Left lung (tissue), 10 donors: Measurements from ENCODE around the gene ESPN. TPM values are rescaled to one million over a fixed set of nuclear protein-coding genes. Genes with fewer than 3 reads are reported as not detected.
A peak's percentile ranks its signal among the peaks of the same experiment; 100 is the strongest.
"Not testable (repeated sequence)": the region's sequence is repeated elsewhere in the genome, so short reads cannot be mapped to it uniquely, and the experiment has no call there.

Experiments
- ATAC-seq: fragments of 200-7000 bp; cut with Tn5 transposase; one replicate; pipeline ENCODE4 v1.9.1; 2020; ENCODE audit warnings: moderate library complexity
- DNase-seq, 4 donors: peaks; one replicate each; pipeline ENCODE4 v3.0.0-alpha.2; 2013 to 2020
- H3K27ac ChIP-seq, 2 donors: fragments of 200-600 bp; sonication (generic) in 1 of 2; one replicate each; pipeline versions ENCODE4 v1.5.0 to v1.8.0; 2020 to 2021
- H3K27me3 ChIP-seq, 2 donors: fragments of 200-600 bp; sonication (generic) in 1 of 2; one replicate each; pipeline versions ENCODE4 v1.5.0 to v1.8.0; 2020 to 2021
- H3K36me3 ChIP-seq, 2 donors: fragments of 200-600 bp; sonication (generic) in 1 of 2; one replicate each; pipeline versions ENCODE4 v1.5.0 to v1.8.0; 2020 to 2021
- H3K4me1 ChIP-seq, 2 donors: fragments of 200-600 bp; one replicate each; pipeline ENCODE4 v1.8.0; 2021
- H3K4me3 ChIP-seq, 2 donors: fragments of 200-600 bp; sonication (generic) in 1 of 2; one replicate each; pipeline versions ENCODE4 v1.5.0 to v1.8.0; 2020 to 2021; ENCODE audit warnings: mild to moderate bottlenecking in 1 of 2
- H3K9me3 ChIP-seq, 2 donors: fragments of 200-600 bp; sonication (generic) in 1 of 2; one replicate each; pipeline versions ENCODE4 v1.5.0 to v1.8.0; 2020 to 2021
- CTCF ChIP-seq, 2 donors: fragments of 200-600 bp; sonication (generic) in 1 of 2; IDR thresholded peaks; one replicate each; pipeline versions ENCODE4 v1.5.0 to v1.8.0; 2021; ENCODE audit warnings: antibody characterized with exemption in 2 of 2
- intact Hi-C, 2 donors: fragments of 100-400 bp; cut with DNase I; formaldehyde crosslinking; loops; one replicate each; pipeline versions ENCODE4 v1.11.2 to v1.14.2; 2022
- polyA plus RNA-seq, 6 donors: library from polyadenylated mRNA; unstranded; fragments of 120-200 nt; gene quantifications; one replicate each; pipeline ENCODE4 v1.2.1, GENCODE V29; 2013; ENCODE audit not compliant: insufficient read length in 6 of 6
- total RNA-seq, 2 donors: library from RNA; stranded (reverse); fragmentation: NEBNext Ultra II Directional; extraction: Animal tissue kit (Norgen Biotek cat#: 25700); gene quantifications; one replicate each; pipeline ENCODE4 v1.2.1, GENCODE V29; 2021
- donor health status: DM: no; HTN: yes; CAD: no.
- donor health status: DM: no; HTN: no; CAD: no.

The ESPN gene
- total and polyA plus RNA-seq, 8 donors: 1.2 to 3.7 (median 2.2) TPM

- H3K27me3 ChIP-seq: peaks cover 42 to 94% of the 10 kb centered on the region in 2 donors
- intact Hi-C loops: no loop called here
Observed at GRCh38 chr1:6447016-6447817, 22.6 kb downstream of the ESPN start.

GRCh38 chr1:6447818-6448748, 23.5 kb downstream of the ESPN start:
- Histone ChIP-seq H3K4me1 (peaks cover 0 to 19% of the 10 kb centered on the region in 2 donors), H3K4me3 (no peak overlapping the region), H3K27me3 (peaks cover 48 to 97% of the 10 kb centered on the region in 2 donors), H3K27ac (no peak overlapping the region), H3K36me3 (no peaks in the 10 kb centered on the region), H3K9me3 (no peaks in the 10 kb centered on the region)
- DNase-seq (peak in 2 of 4 donors; percentile 52 to 74), ATAC-seq (peak; percentile 18)
- TF ChIP-seq CTCF (IDR thresholded peaks at IDR 0.05): no peak
- intact Hi-C loops: no loop called here

More at GRCh38 chr1:6447016-6447817, 22.6 kb downstream of the ESPN start:
- no peaks in the 10 kb centered on the region for H3K36me3 ChIP-seq
- ATAC-seq: no peak
- H3K4me1 ChIP-seq: peaks cover 0 to 19% of the 10 kb centered on the region in 2 donors
- no peak for TF ChIP-seq CTCF (IDR thresholded peaks at IDR 0.05)
- H3K27ac ChIP-seq: no peak overlapping the region
- H3K9me3 ChIP-seq: no peaks in the 10 kb centered on the region
- H3K4me3 ChIP-seq: no peak overlapping the region
- peak in 1 of 4 donors; percentile 68 for DNase-seq

GRCh38 chr1:6448749-6449631, 24.4 kb downstream of the ESPN start:
- TF ChIP-seq CTCF (IDR thresholded peaks at IDR 0.05): no peak
- DNase-seq (peak in 2 of 4 donors; percentile 43 to 77), ATAC-seq (peak; percentile 28)
- intact Hi-C loops: no loop called here
- Histone ChIP-seq H3K9me3 (no peaks in the 10 kb centered on the region), H3K4me1 (peaks cover 0 to 19% of the 10 kb centered on the region in 2 donors), H3K27me3 (peaks cover 55 to 98% of the 10 kb centered on the region in 2 donors), H3K27ac (no peak overlapping the region), H3K4me3 (no peak overlapping the region), H3K36me3 (no peaks in the 10 kb centered on the region)

- Histone ChIP-seq H3K4me1 (peaks cover 0 to 19% of the 10 kb centered on the region in 2 donors), H3K9me3 (no peaks in the 10 kb centered on the region), H3K27me3 (peaks cover 65 to 99% of the 10 kb centered on the region in 2 donors), H3K27ac (no peak overlapping the region), H3K4me3 (no peak overlapping the region), H3K36me3 (no peaks in the 10 kb centered on the region)
- DNase-seq (no peak), ATAC-seq (no peak)
- no peak for TF ChIP-seq CTCF (IDR thresholded peaks at IDR 0.05)
- intact Hi-C loops: no loop called here
Observed at GRCh38 chr1:6450005-6450450, 25.5 kb downstream of the ESPN start.

GRCh38 chr1:6450486-6450885, 25.9 kb downstream of the ESPN start:
- H3K36me3 ChIP-seq, H3K4me3 ChIP-seq, DNase-seq, H3K27ac ChIP-seq, ATAC-seq, H3K9me3 ChIP-seq, intact Hi-C loops: not testable (repeated sequence)
- Histone ChIP-seq H3K4me1 (peaks cover 0 to 19% of the 10 kb centered on the region in 2 donors), H3K27me3 (peaks cover 70 to 99% of the 10 kb centered on the region in 2 donors)
